RWPE1 (cell line): Measurements from ENCODE around the gene BMAL1.

ENCODE experiments used
- CTCF ChIA-PET: fragments of 350-600 bp; sonication (Branson Sonifier 250); formaldehyde crosslinking; extraction: SDS; loops from one replicate; lab custom pipeline; 2021; lab: Yijun Ruan, JAX
- POLR2A ChIA-PET: fragments of 400-600 bp; formaldehyde crosslinking; extraction: SDS; loops from one replicate; lab custom pipeline; 2020; ENCODE audit warnings: antibody characterized with exemption; ENCODE audit not compliant: low non-redundant PET; lab: Yijun Ruan, JAX
- DNase-seq: peaks from one replicate; pipeline ENCODE4 v3.0.0; 2012; ENCODE audit warnings: low spot score
- H3K27ac ChIP-seq: fragments of 450-650 bp; 2 replicates; pipeline ENCODE4 v1.5.1; 2017
- TF ChIP-seq, protein P1 (sequence below): fragments of 450-650 bp; conservative IDR thresholded peaks from 2 replicates; pipeline ENCODE4 v1.5.1; 2017; ENCODE audit warnings: low read depth, mild to moderate bottlenecking

Gene BMAL1

DNA sequence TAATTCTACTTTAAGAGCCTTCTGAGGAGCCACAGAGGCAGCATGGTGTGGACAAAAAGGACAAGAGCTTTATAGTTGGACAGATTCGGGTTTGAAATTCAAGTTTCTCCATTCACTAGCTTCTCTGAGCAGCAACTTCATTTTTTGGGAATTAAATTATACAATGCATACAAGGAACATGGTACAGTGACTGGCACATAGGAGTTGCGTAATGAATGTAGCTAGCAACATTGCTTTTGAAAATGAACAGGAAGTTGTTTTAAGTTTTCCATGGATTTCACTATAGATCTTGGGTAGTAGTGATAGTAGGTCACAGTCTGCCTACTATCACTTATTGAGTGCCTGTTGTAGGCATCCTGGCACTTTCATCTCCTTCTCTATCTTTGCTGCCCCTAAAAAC lies 41.0 kb upstream of the BMAL1 start:
- ChIA-PET POLR2A (no interaction called here), CTCF (interaction anchor here (0.6 kb wide), 1 partner anchor 9 kb away, joined by 3 read pairs; no protein-coding TSS in a partner anchor)
- no peak for DNase-seq
- H3K27ac ChIP-seq = no peak overlapping the region
- TF ChIP-seq, protein P1, sequence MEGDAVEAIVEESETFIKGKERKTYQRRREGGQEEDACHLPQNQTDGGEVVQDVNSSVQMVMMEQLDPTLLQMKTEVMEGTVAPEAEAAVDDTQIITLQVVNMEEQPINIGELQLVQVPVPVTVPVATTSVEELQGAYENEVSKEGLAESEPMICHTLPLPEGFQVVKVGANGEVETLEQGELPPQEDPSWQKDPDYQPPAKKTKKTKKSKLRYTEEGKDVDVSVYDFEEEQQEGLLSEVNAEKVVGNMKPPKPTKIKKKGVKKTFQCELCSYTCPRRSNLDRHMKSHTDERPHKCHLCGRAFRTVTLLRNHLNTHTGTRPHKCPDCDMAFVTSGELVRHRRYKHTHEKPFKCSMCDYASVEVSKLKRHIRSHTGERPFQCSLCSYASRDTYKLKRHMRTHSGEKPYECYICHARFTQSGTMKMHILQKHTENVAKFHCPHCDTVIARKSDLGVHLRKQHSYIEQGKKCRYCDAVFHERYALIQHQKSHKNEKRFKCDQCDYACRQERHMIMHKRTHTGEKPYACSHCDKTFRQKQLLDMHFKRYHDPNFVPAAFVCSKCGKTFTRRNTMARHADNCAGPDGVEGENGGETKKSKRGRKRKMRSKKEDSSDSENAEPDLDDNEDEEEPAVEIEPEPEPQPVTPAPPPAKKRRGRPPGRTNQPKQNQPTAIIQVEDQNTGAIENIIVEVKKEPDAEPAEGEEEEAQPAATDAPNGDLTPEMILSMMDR = no peak

DNA sequence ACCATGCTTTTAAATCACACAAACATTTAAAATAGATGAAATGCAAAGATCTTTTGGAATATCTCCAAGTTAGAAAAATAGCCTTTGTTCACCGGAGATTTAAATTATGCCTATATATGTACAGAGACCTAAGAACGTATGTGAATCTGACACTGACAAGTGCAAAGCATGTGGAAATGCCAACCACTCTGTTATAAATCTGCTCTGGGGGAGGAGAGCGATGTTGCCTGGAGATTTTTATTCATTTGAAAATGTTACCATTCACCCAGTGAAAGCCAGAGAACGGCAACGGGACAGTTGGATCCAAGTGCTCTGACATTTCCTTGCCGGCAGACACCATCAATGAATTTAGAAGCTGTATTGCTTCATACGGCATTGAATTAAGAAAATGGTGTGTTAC lies 39.8 kb upstream of the BMAL1 start:
- ChIA-PET POLR2A (no interaction called here), CTCF (interaction anchor here (0.8 to 1.4 kb wide), 5 partner anchors 9 to 45 kb away, joined by 3 to 5 read pairs (median 3); no protein-coding TSS in a partner anchor)
- no peak for DNase-seq
- TF ChIP-seq, protein P1 = no peak
- no peak overlapping the region for H3K27ac ChIP-seq

DNA sequence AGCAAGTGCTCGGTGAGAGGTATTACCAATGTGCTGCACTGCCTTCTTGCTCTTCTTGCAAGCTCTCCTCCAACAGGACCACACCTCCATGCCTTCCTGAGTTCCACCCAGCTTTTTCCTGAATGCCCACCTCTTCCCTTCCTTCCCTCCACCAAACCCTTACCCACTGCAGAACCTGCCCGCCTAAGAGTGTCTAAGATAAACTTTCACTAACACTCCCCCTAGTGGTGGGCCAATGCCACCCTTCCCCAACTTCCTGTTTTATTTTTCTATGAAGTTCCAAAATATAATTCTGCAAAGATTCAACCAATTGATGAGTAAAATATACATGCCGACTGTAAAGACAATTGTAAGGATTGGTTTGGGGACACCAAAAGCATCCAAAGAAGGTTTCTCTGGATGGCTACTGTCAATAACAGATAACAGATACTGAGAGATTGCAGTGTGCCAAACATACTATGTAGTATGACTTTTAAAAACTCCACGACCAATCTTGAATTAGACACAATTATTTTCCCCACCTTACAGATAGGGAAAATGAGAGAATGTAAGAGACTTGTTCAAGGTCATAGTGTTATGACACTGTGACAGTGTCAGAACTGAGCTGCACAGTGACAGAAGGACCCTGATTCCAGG lies 38.6 kb upstream of the BMAL1 start:
- POLR2A ChIA-PET = no interaction called here
- no peak overlapping the region for H3K27ac ChIP-seq
- DNase-seq = peak; percentile 58
- CTCF ChIA-PET = interaction anchor here (0.6 to 1.4 kb wide), 13 partner anchors 10 to 1104 kb away, joined by 3 to 5 read pairs (median 3); no protein-coding TSS in a partner anchor
- TF ChIP-seq, protein P1 = peak; percentile 75

DNA sequence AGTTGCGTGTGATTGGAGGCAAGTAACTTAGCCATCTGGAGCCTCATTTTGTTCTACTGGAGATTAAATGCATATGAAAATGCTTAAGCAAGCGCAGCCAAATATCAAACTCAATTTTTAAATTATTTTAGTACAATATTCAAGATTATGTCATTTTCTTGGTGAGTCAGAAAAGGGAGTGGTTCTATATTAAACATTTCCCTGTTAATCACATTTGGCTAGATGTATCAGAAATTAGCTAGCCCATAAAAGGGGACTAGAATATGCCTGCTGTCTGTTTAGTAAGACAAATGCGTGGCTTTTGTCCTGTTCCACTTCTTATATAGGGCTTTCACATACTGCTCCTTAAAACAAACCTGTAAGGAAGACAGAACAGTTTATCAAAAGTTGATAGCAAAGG lies 35.0 kb upstream of the BMAL1 start:
- ChIA-PET CTCF (interaction anchor here (0.6 to 0.7 kb wide), 2 partner anchors 102 to 231 kb away, joined by 3 read pairs; no protein-coding TSS in a partner anchor), POLR2A (no interaction called here)
- TF ChIP-seq, protein P1 = no peak
- no peak for DNase-seq
- no peak overlapping the region for H3K27ac ChIP-seq

DNA sequence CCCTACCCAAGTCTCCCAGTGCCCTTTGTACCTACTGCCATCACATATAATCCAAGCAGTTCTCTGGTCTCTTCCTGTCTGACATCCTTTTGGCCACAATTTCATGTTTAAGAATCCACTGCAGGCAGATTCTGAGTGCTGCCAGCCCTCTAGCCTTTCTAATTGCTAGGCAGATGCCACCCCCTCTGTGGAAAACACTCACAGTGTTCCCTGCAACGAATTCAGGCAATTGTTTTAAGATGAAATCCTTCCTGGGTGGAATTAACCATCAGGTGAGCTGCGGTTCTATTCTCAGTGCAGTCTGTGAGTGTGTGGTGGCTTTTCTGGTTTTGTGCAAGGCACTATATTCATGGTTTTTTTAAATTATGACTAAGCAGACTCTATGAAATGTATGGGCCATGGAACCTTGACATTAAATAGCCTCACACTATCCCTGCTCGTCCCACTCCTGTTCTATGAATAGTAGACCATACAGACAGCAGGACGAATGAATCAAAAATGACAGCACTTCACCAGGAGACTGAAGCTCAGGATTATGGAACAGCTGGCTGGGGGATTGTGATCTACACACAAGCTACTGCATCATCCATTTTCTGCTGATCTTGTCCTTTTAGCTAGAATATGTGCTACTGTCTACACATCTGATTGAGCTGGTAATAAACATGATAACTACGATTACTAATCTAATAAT lies 29.8 kb upstream of the BMAL1 start:
- TF ChIP-seq, protein P1 = no peak
- DNase-seq = no peak
- POLR2A ChIA-PET = no interaction called here
- CTCF ChIA-PET = no interaction called here
- no peak overlapping the region for H3K27ac ChIP-seq

DNA sequence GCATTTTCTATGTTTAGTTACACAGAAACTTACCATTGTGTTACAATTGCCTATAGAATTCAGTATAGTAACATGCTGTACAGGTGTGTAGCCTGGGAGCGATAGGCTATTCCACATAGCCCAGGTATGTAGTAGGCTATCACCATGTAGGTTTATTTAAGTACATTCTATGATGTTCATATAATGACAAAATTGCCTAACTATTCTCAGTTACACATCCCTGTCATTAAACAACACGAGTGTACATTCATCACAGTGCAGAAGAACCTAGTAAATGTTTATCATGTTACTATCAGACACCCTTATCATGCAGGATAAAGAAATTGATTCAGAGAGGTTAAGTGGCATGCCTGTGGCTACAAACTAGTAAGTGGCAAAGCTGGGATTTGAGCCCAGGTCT lies 28.4 kb upstream of the BMAL1 start:
- no peak for DNase-seq
- ChIA-PET POLR2A (no interaction called here), CTCF (no interaction called here)
- H3K27ac ChIP-seq = no peak overlapping the region
- TF ChIP-seq, protein P1 = no peak
